SHP77 treated with DMSO at 0.1 percent for 48 hours (cell line): ENCODE results near the gene DENND1B.

Experiments used
- DNase-seq: peaks from one replicate; lab custom pipeline; 2025; lab: John Stamatoyannopoulos, UW

Gene DENND1B, protein sequence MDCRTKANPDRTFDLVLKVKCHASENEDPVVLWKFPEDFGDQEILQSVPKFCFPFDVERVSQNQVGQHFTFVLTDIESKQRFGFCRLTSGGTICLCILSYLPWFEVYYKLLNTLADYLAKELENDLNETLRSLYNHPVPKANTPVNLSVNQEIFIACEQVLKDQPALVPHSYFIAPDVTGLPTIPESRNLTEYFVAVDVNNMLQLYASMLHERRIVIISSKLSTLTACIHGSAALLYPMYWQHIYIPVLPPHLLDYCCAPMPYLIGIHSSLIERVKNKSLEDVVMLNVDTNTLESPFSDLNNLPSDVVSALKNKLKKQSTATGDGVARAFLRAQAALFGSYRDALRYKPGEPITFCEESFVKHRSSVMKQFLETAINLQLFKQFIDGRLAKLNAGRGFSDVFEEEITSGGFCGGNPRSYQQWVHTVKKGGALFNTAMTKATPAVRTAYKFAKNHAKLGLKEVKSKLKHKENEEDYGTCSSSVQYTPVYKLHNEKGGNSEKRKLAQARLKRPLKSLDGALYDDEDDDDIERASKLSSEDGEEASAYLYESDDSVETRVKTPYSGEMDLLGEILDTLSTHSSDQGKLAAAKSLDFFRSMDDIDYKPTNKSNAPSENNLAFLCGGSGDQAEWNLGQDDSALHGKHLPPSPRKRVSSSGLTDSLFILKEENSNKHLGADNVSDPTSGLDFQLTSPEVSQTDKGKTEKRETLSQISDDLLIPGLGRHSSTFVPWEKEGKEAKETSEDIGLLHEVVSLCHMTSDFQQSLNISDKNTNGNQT

DNA sequence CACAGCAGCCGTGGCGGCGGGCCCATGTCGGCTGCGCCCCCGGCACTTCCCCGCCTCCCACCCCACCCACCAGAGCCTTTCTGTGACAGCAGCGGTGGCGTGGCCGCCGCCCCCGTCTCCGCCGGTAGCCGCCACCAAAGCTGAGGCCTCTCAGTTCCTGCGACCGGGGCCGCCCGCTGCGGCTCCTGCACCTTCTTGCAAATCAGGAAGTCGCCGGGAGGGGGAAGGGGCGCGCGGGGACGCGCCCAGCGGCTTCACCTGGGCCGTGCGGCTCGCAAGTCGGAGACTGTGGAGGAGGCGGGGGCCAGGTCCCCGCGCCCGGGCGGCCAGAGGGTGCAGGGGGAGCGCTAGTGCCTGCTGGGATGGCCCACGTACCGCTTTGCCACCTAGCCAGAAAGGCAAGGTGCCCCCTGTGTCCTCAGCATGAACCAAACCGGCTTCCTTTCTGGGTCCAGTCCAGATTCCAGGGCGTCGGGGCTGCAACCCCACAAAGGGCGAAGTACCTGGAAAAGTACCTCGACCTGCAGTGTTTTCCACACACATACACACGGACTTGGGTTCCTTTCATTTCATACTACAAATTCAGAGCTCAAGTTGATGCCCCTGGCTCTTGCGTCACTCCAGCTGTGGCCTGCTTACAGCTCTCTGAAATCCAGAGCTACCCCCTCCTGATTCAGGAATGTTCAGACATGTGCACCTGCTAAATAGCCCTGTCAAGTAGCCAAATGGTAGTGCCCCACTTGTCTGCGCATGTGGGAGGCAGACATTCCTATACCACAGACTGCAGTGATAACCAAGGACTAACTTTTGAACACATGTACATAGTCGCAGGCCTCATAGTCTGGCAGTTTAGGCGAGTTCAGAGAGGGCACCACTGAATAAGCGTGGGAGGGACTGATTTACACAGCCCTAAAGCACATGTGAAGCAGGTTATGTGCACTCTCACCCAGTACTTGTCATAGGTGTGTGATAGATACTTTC lies at the start of gene DENND1B:
Gene DENND1B (minus strand): TSS at position 199 of the 981 bp plus-strand sequence. CDS start 325 bp downstream, outside the sequence.
- DNase-seq = peak; percentile 41

DNA sequence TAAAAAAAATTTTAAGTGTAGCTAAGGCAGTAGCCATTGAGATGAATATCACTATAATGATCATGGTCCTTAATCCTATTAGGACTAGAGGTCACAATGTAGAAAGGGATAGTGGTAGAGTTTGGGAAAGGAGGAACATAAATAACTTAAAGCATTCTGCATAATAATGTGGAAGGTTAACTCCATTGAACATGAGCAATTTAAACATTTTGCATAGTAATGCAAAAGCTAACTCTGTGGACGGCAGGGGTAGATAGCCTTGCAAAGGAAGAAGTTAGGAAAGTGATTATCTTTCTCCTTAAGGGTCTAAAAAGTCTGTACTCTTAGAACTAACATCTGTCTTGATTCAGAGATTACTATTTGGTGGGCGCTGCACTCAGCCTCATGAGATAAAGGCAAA lies 39.0 kb upstream of the DENND1B start:
- DNase-seq = no peak

DNA sequence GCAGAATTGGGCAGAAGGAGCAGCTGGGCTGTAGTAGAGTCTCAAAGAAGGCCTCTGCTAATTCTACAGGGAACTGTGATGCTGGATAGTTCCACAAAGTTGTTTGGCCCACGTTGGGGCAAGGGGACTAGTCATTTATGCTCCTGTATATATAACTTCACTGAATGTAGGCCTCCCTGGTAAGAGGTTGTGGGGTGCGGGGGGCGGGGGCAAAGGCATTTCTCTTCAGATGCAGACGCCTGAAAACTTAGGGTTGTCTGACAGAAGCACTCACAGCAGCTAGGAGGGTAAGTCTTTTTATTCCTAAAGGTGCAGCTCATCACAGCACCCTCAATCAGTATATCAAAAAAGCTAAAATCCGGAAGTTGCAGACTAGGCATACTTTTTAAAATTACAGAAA lies 38.5 kb upstream of the DENND1B start:
- no peak for DNase-seq

DNA sequence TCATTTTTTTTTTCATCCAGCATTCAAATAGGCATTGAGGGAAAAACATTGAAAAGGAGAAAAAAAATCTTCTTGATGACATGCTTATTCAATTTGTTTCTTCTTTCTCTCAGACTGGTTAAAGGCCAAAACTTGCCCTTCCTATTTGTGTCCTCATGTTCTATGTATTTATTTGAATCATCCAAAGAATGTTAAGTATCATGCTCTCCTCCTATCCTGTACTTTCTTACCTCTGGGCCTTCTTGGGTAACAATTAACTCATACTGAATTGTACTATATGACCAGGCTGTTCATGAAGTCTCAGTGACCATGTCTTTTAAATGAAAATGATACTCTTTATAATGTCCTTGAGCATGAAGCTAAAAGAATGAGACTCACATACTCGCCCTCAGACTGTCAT lies 36.5 kb upstream of the DENND1B start:
- no peak for DNase-seq

DNA sequence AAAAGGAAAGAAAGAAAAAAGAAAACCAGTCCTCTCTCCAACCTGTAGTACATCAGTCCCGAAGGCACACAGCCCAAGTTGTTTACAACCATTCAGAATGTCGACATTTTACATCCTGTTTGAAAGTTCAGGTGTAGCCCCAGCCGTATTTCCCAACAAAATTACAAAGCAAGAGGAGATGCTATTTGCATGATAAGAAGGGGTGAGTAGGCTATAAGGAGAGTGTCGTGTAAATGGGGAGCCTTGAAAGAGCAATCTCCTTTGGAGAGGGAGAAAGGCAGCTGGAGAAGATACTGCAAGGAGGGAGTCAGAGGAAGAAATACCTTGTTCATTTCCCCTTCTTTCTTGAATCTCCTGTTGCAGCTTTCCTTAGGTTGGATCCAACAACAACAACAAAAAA lies 35.5 kb upstream of the DENND1B start:
- DNase-seq = no peak

DNA sequence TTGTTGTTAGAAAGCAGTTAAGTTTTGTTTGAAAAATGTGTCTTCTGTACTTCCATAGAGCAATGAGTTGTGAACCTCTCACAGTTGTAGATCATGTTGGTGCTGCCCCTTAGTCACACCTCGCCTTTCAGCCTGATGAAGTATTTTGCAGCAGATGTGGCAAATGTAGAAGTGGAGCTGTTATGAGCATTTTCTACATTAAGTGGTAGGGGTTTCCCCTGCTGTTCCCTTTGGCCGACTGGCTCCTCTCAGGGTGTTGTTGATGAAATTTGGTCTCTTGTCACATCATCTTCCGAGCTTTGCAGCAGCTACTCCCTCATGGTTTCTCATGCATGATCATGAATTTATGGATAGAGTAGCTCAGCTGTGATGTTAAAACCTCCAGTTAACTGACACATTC lies 33.6 kb upstream of the DENND1B start:
- DNase-seq = no peak

DNA sequence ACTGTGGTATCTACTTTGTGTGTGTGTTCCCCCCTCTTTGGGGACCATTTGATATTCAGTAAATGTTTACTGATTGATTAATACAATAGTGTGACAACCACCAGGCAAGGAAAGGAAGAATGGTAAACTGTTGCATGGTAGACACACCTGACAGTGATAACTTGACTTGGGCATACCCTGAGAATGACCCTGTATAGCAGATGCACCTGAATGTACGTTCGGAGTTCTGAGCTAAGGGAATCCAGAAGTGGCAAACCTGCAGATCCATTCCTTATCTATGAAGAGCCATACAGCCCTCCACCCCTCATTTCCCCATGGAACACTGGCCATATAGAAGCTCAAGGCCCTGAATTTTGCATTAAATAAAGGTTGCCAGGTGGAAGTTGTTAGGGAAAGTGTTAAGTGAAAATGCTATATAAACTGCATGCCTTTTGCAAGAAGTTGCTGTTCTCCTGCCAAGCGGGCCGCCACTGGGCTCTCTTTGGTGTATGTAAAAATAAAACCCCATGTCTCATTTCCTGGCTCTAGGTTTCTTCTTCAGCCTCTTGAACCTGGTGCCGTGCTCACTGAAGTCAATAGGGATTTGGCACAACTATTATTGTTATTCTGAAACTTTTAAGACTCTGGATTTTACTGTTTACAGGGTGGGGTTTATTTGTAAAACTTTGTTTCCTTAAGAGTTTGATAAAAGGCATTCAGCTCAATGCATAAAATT lies 32.6 kb upstream of the DENND1B start:
- no peak for DNase-seq

DNA sequence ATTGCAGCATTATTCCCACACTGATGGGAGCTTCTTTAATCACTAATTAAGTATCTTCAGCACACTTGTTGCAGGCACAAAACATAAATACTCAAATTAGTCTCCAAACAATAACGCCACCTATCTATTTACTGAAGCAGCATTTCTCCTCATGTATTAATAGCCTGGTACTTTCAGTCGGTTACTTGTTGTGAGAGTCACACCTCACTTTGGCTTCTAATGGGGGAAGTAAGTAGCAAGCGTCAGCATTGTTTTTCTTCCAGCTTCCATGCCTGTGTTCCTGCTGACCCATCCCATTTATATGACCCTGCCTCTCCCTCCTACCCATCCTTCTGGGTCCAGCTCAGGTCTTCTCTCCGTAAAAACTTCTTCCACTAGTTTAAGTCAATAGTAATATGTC lies 31.9 kb upstream of the DENND1B start:
- no peak for DNase-seq

DNA sequence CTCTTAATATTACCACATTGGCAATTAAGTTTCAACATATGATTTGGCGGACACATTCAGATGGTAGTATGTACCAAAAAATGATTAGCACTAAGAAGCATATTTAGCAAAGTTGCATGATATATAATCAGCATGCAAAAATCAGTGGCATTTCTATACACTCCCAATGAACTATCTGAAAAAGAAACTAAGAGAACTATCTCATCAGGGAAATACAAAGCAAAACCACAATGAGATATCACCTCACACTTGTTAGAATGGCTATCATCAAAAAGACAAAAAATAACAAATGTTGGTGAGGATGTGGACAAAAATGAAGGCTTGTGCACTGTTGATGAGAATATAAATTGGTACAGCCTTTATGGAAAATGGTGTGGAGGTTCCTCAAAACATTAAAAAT lies 31.4 kb upstream of the DENND1B start:
- no peak for DNase-seq

DNA sequence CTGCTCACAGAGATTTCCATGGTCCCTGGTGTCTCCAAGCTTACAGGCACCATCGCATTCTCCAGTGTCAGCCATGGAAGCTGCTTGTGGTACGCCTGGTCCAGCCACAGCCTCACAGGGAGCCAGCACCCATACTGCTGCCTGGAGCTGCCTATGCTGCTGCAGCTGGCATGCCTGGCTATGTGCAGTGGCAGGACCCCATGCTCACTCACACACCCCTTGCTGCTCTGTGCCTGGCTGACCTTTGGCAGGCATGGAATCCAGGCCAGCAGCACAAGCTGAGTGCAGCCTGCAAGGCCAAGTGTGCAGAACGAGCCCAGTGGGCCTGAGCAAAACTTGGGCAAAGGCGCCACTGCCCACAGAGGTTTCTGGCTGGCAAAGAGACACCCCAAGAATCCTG lies 26.4 kb upstream of the DENND1B start:
- no peak for DNase-seq

DNA sequence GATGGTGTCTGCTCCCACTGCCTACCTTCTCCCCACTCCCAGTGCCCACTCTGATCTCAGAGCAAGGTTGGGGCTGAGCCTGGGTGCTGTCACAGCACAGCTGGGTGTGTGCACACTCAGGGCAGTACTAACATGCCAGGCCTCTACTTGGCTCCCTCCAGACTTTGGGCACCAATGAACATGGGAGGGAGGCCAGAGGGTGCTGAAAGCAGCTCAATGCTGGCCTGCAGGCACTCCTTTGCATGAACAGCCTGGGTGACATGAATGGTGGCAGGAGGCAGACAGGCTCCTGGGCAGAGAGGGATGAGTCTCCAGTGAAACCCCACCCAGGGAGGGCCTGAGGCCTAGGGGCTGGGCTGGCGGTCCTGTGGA lies 25.8 kb upstream of the DENND1B start:
- no peak for DNase-seq

DNA sequence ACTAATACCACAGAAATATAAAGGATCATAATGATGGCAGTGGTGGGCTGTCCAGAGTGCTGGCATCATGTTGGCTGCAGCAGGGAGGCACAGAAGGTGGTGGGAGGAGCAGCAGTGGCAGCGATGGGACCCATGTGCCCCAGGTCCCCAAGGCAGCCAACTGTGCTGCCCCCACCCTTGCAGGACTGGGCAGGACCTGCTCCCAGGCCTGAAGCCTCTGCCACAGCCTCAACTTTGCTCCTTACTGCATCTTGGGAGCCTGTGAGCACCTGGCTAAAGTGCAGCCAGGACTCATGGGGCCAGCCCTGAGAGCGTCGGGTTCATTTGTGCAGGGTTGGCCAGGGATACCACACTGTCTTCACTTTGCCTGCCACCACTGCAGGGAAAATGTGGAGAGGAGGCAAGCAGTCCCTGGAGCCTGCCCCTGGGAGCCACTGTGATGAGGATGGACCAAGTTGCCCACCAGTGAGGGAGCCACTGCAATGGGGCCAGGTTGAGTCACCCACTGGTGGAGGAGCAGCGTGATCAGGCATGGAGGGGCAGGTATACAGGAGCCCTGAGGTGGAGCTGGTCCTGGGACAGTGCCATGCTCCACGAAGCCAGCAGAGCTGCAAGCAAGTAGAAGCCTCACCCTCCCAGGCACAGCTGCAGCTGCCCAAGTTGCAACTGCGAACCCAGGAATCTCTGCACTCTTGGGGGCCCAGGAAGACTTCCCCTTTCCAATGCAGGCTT lies 25.3 kb upstream of the DENND1B start:
- DNase-seq = no peak

DNA sequence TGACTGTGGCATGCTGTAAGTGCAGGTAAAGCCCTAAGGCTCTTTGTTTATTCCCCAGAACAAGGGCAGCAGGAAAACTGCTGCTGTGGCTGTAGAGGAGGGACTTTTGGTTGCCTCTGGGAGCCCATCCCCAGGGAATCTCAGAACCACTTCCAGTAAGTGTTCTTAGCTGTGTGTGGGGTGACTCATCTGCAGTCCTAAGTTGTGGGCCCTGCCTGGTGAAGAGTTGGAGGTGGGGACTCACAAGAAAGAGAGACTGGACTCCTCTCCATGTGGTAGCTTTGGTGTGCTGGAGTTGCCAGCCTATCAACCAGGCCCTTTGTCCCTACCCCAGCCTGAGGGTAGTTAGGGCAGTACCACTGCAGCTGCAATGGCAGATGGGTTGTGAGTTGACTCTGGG lies 24.0 kb upstream of the DENND1B start:
- DNase-seq = no peak

DNA sequence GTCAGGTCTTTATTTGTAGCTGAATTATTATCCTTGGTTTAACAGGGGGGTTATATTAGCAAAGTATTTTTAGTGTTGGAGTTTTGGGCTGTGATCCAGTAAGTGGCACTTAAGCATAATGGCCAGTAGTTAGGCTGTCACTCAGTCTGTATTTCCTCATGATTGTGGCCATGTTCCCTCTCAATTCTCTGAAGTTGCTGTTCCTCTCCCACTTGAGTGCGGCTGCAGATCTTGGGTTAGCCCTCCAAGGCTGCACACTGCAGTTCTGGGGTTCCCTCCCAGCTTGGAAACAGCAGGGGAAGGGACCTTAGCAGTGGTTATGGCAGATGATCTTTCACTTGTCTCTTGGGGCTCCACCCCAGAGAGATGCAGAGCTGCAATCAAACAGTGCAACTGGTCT lies 23.2 kb upstream of the DENND1B start:
- no peak for DNase-seq

DNA sequence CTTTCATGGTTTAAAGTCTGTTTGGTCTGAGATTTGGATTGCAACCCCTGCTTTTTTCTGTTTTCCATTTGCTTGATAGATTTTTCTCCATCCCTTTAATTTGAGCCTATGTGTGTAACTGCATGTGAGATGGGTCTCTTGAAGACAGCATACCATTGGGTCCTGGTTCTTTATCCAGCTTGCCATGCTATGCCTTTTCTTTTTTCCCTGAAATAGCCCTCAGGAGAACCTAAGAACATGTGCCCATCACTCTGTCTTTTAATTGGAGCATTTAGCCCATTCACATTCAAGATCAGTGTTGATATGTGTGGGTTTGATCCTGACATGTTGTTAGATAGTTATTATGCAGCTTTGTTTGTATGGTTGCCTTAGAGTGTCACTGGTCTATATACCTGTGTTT lies 21.7 kb upstream of the DENND1B start:
- no peak for DNase-seq

DNA sequence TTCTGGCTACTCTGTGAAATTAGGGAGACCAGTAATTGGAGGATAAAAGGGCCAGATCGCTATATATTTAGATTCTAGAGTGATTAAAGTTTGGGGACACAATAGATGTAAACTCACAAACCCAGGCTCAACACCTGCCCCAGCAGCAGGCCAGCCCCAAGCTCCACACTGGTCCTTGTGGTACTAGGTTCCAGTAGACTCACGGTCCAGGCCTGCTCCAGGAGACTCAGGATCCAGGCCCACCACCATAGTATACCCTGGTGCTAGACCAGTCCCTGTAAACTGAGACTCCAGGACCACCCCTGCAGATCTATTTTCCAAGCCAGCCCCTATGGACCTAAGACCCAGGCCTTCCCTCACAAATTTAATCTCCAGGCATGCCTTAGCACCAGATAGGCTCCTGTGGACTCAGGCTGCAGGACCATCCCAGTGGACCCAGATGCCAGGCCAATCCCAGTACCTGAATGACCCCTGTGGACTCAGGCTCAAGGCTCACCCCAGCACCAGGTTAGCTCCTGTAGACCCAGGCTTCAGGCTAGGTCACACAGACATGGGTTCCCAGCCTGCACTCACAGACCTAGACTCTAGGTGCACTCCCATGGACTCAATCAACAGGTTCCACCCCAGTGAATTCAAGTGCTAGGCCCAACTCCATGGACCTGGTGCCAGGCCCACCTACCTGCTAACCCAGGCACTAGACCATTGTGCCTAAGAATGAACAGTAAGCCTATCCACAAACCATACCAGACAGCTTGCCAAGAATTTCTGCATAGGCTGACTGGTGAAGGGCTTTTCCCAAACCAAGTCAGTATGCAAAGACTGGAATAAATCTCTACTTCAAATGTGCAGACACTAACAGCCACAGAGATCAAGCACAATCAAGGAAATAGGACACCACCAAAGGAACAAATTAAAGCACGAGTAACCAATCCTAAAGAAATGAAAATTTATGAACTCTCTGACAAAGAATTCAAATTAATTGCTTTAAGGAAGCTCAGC lies 13.8 kb upstream of the DENND1B start:
- no peak for DNase-seq

DNA sequence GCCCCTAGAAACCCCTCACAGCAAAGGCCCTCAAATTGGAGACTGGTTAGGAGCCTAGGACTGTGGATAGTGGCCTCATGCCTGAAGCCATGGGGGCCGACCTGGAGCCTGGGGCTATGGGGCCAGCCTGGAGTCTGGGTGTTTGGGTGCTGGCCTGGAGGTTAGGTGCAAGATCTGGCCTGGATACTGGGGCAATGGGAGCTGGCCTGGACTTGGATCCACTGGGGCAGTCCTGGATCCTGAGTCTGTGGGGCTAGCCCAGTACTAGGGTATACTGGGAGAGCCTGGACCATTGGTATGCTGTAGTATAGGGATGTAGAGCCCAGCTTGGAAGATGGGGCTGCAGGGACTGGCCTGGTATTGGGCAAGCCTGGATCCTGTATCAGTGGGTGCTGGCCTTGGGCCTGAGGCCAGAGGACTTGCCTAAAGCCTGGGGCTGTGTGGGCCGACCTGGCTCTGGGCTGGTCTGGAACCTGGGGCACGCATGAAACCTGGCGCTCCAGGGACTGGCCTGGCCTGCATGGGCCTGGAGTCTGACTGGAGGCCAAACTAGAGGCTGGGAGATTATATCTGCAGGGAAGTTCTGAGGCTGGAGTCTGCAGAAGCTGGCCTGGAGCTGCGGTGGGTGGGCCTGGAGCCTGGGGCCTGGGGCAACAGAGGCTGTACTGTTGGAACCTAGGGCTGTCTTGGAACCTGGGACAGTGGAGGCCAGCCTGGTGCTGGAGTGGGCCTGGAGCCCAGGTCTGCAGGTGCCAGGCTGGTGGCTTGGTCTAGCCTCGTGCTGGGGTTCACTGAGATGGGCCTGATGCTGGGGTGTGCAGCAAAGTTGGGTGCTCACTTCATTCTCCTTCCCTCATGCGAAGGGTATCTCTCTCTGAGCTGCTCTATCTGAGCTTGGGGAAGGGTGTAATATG lies 12.6 kb upstream of the DENND1B start:
- no peak for DNase-seq

DNA sequence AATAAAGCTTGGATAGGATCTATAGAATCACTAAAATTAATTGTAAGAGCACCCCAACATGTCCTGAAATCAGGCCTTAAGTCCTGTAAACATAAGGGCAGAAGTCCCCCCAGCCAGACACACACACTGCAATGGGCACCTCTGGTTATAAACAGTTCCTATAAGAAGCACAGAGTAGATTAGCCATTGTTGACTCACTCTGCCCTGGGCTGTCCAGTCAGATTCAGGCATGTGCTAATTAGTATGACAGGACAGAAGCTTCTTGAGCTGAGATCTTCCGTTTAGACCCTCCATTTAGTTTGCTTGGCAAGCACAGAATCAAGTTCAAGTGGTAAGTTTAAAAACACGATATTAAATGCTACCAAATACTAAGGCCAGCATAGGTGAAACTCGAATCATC lies 11.8 kb upstream of the DENND1B start:
- DNase-seq = no peak

DNA sequence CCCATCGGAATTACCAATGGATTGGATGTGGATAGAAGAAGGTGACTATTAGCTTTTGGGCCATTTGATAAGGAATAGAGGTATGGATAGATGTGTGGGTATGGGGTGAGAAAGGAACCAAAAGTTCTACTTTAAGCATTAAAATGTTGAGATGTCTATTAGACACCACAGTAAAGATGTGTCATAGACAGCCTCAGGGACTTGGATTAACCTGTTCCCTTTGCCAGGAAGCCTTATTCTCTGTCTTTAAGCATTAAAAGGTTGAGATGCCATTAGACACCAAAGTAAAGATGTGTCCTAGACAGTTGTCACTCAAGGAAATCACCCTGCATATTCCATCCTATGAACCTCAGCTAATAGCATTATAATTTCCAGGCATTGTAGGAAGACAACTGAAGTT lies 11.0 kb upstream of the DENND1B start:
- no peak for DNase-seq
